GM21423 (cell line): ENCODE measurements around the gene VWA8.
"Not testable (repeated sequence)": the region's sequence is repeated elsewhere in the genome, so short reads cannot be mapped to it uniquely, and the experiment has no call there.

Source experiments
- ATAC-seq: cut with Tn5 transposase; IDR thresholded peaks from one replicate; pipeline ENCODE4 v1.9.1; 2021; ENCODE audit warnings: mild to moderate bottlenecking, moderate library complexity; ENCODE audit not compliant: unreplicated experiment

The VWA8 gene

DNA sequence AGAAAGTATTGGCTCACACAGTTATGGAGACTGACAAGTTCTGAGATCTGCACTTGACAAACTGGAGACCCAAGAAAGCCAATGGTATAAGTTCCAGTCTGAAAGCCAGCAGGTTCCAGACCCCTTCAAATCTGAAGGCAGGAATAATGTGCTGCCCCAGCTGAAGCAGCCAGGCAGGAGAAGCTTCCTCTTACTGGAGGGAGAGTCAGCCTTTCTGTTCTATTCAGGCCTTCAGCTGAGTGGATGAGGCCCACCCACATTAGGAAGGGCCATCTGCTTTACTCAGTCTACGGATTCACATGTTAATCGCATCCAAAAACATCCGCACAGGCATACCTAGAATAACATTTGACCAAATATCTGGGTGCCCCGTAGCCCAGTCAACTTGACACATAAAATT is 8.2 kb upstream of the VWA8 start:
- no peak for ATAC-seq

DNA sequence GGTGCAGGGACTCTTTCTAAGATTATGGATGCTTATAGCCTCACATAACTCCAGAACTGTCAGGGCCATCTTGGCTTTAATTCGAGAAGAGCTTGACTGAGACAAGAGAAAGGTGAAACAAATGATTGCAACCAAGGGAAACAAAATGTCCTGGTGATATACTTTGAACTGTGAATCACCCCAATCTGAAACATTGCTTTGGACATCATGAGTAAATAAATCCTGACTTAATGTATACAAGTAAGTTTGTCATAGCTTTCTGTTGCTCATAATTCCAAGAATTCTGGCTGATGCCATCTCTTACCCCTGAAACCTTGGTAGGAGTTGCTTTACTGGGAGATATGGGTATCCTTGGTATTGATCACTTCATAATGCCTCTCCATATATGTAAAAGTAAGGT is 5.8 kb upstream of the VWA8 start:
- ATAC-seq: no peak

DNA sequence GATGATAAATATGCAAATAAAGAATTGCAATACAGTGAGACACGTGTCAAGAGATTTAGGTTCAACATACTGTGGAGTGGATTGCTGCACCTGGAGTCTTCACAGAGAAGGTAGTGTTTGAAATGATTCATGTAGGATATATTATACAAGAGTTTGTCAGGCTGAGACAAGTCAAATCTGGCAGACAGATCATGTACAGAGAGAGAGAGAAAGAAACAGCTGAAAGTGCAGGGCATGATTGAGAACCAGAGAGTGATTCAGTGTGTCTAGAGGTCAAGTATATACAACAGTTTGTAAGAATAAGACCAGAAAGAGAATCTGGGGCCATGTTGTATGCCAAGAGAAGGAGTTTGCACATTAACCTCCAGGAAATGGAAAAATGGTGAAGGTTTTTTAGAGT is 2.1 kb upstream of the VWA8 start:
- ATAC-seq: no peak

DNA sequence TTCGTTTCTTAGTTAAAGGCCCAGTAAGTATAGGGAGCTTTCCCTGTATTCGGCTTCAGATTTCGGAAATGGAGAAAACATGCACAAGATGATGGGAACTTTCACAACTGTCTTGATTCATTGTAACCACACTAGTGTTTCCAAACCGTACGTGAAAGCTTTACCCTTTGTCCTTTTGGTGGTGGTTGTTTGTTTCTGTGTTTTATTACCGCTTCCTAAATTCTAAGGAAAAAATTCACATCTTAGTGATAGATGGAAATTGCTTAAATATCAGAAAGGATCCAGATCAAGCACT is 504 bp upstream of the VWA8 start:
- no peak for ATAC-seq

DNA sequence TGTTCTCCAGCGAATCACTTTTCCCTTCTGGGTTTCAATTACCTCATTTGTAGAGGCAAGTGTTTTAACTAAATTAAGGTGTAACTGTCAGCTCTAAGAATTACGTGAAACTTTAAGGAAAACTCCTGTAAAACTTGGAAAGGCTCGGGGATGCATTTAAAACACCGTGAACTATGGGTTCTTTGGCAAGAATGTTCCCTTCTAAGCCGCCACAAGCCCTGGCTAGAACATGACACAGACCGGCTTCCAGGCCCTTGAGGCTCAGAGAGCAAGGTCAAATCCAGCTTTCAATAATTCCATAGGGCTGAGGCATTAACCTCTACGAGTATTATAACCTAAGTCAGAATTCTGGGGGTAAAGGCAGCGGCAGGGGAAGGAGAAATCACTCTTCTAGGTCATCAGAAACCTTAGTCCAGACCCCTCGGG is 685 bp downstream of the VWA8 start:
- no peak for ATAC-seq

DNA sequence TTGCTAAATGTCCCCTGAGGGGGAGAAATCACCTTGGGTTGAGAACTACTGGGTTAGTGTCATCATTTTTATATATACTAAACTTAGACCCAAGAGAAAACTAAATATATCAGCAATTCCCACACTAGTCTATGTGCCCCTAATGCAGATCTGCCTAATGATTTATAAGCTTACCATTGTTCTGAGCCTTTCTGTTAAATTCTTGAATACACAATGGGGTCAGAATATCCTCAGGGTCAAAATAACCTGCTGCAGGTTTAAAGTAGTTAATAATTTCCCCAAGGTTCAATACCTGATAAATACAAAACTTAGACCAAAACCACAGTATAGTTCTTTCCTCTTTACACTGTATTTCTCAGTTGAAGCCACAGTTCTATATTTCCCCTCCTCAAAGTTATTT is 4.6 kb downstream of the VWA8 start:
- no peak for ATAC-seq

DNA sequence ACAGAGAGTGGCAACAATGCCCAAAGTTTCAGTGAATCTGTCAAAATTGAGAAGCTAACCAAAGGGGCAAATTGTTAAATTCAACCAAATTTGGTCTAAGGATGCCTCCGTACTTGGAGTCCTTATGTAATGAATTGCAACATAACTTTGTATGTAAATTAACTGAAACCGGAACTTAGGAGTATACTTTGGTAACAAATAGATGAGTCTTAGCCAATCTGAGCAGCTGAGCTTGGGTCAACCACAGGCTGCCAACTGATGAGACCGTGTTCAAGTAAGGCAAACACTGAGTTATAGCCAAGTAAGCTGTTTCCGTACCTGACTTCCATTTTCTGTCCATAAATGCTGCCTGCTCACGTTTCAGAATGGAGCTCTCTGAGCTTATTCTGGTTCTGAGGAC is 5.3 kb downstream of the VWA8 start:
- no peak for ATAC-seq

DNA sequence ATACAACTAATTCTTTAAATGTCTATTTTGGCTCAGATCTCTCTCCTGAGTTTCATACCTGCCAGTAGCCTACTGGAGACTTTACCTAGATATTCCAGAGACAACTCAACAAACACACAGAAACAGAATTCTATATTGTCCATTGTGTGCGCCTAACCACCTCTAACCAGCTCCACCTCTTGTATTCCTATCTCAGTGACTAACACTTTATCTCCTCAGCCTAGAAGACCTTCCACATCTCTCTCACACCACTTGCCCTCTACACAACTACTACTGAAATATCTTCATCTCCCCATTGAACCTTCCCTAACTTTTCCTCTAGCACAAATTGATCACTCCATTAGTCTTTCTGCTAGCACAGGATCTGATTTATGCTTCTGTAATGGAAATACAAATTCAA is 6.7 kb downstream of the VWA8 start:
- ATAC-seq: no peak

DNA sequence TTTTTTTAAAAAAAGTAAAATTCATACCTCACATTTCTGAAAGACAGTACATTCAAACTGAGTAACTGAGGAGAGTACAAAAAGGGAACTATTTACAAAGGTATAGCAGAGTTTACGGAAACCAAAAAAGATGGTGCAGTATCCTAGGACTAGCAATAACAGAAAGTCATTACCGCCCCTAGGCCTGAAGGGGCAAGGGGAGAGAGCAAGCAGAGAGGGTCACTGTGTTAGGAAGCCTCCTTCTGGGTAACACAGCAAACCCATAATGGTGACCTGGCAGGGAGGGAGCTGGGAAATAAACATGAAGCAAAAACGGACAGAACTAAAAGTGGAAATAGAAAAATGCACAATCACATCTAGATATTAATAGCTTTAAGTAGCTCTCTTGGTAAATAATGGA is 8.2 kb downstream of the VWA8 start:
- ATAC-seq: no peak

DNA sequence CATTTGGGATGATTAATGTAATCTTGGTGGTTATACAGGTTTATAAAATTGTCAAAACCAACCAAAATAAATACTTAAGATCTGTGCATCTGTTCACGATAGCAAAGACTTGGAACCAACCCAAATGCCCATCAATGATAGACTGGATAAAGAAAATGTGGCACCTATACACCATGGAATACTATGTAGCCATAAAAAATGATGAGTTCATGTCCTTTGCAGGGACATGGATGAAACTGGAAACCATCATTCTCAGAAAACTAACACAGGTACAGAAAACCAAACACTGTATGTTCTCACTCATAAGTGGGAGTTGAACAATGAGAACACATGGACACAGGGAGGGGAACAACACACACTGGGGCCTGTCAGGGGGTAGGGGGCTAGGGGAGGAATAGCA is 11.8 kb downstream of the VWA8 start:
- ATAC-seq: not testable (repeated sequence)

DNA sequence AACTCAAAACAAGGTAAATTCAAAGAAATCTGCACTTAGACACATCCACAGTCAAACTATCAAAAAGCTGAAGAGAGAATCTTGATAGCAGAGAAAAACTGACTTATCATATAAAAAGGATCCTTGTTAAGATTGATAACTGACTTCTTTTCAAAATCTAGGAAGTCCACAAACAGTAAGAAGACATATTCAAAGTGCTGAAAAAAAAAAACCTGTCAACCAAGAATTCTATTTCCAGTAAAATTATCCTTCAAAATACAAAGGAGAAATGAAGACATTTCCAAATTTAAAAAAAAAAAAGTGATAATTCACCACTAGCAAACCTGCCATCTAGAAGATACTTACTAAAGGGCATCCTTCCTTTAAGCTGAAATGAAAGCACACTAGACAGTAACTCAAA is 15.0 kb downstream of the VWA8 start:
- ATAC-seq: no peak

DNA sequence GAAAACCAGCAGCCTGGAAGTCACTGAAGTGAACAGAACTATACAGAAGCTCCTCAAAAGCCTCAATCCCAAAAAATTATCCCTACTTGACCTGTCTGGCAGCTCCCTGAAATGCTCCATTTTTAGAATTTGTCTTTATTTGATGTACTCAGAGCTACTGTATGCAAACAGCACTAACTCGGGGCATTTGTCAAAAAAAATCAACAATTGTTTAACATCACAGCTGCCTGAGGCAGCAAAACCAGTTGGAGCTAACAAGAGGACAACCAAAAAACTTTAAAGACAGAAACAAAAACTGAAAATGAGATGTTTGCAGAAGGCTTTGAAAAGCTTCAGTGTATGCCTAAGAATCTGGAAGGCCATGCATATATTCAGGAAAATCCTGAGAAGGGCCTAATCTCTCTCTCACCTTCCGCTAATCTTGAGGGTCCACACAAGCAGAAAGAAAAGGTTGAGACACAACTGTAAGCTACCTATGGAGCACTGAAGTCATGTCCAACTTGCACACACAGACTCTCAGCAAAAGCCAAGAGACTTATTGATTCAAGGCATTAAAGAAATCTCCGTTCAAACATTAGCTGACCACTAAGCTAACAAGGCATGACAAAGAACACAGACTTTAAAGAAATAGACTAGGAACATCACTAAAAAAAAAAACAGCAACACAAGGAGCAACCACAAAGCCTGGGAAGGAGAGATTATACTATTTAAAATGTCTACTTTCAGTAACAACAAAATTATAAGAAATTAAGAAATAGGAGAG is 16.1 kb downstream of the VWA8 start:
- ATAC-seq: no peak

DNA sequence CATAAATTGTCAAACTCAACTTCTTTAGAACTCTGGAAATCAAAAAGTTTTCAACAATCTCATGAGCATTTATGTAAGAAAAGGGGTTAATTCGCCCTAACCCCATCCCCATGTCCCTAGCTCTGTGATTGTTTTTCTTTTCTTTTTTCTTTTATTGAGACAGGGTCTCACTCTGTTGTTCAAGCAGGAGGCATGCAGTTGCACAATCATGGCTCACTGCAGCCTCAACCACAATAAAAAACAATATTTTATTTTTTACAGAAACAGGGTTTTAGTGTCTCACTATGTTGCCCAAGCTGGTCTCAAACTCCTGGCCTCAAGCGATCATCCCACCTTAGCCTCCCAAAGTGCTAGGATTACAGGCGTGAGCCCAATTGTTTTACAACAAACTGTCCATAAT is 16.7 kb downstream of the VWA8 start:
- ATAC-seq: no peak

DNA sequence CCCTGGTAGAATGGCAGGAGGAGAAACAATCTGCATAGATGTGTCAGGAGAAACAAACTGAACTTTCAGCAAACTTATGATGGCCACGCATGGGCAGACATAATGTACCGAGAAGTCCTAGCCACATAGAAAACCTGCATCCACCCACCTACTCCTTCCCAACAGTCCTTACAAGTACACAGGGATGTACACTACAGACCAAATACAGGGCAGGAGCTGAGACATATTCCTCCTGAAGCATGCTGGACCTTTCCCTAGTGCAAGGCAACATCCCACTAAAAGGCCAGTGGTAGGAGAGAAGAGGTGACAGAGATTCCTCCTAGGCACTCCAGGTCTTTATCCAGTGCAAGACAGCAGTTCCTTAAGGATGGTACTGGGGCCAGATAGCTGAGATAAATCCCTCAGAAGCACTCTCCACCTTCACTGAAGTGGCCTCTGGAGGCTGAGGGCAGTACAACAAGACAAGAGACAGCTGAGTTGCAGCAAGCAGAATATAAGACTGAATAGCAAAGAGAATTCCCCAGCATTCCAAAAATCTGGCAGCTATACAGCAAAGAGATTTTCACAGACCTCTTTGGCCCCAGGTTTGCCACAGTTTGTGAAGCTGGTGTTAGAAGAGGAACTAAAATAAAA is 18.3 kb downstream of the VWA8 start:
- peak; percentile 52 for ATAC-seq

DNA sequence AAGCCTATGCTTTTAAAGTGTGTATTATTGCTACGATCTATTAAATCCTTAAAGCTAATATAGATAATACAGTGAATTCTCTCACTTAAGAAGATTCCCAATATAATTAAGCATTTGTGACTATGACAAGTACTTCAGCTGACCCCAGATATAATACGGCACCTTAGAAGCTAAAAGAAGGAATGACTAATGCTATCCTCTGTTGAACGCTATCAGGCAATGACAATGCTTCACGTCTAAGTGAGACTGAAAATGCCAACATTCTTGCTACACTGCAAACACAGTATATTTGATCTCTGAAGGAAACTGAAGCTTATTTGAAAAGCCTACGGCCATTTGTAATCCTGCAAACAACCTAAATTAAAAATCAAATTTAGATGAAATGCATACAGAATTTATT is 19.7 kb downstream of the VWA8 start:
- no peak for ATAC-seq

DNA sequence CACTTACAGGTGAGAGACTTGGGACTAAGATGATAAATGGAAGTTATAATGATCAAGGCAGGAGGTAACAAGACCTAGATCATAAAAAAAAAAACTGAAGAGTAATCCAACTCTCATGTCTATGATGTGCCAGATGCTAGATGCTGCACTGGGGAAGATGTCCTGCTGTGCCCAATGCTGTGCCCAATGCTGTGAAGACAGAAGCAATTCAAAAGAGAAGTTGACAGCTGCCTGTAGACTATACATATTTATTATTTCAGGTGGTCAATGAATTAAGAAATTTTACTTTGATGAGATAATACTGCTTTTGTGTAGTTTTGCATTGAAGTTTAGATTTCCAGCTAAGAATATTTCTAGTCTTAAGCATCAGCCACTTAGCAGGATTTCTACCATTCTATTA is 21.5 kb downstream of the VWA8 start:
- ATAC-seq: no peak

DNA sequence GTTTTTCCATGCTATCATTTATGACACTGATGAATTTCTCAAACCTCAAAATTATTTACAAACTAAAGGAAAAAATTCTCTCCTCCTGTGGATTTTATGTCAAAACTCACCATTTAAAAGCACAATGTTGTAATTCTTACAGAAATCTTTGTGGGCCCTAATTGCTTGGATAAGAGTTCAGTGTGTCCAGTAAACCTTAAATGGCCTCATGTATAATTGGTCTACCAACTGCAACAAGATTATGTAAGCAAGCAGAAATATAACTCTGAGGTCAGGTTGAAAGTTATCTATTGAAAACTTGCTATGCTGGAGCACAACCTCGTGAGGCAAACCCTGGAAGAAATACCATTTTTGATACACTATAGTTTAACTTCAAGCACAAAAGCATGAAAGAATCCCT is 22.0 kb downstream of the VWA8 start:
- ATAC-seq: no peak

DNA sequence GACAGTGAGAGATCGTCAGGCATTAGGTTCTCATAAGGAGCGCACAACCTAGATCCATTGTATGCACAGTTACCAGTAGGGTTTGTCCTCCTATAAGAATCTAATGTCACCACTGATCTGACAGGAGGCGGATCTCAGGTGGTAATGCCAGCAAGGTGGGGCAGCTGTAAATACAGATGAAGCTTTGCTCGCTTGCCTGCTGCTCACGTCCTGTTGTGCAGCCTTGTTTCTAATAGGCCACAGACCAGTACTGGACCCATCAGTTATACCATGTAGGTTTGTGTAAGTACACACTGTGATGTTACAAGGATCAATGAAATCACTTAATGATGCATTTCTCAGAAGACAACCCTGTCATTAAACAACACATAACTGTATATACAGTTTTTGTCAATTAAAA is 23.5 kb downstream of the VWA8 start:
- ATAC-seq: no peak

DNA sequence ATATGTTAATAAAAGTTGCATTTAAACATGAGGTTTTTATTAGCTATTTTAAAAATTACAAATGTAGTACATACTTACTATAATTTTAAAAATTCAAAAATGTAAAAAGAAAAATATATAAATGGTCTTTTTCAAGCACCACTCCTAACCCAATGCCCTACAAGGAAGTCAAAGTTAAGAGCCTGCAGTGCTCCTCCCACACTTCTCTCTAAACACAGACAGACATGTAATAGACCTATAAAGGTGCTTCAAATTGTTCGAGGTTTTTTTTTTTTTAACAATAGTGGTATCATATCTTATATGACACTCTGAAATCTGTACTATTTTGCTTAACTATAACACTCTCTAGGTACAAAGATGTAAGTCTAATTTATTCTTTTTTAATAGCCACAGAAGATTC is 25.4 kb downstream of the VWA8 start:
- no peak for ATAC-seq

DNA sequence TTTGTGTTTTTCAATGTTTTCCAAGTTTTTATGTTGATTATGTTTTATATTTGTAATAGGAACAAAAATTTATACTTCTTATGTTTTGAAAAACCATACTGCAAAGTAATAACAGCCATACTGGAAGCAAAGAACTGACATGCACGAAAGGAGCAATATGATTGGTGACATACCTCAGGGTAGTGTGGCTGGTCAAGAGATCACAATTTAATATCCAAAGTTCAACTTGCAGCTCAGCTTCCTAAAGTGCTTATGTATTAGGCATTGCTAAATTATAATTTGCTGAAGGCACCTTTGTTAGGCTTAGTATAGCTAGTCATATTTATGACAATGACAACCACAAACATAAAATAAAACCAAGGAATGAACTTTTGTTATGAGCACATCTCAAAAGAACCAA is 25.9 kb downstream of the VWA8 start:
- no peak for ATAC-seq

DNA sequence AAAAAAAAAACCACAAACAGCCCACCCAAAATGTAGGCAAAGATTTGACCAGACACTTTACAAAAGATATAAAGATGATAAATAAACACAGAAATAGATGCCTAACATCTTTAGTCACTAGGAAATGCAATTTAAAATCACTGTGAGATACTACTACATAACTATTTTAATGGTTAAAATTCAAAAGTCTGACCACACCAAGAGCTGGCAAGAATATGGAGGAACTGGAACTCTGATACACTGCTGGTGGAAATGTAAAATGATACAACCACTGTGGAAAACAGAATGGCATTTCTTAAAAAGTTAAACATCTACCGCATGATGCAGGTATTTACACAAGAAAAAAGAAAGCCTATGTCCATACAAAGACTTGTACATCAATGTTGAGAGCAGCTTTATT is 26.8 kb downstream of the VWA8 start:
- no peak for ATAC-seq

DNA sequence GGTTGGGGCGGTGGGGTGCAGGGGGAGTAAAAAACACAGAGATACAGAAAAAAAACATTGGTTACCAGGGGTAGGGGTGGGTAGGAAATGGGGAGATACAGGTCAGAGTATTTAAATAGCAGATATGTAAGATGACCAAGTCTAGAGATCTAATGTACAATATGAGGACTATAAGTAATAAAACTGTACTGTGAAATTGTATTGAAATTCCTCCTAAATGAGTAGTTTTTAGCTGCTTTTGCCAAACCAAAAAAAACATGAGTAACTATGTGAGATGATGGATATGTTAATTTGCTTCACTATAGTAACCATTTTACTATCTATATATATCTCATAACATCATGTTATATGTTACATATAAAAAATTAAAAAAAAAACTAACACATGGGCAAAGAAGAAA is 29.6 kb downstream of the VWA8 start:
- no peak for ATAC-seq

DNA sequence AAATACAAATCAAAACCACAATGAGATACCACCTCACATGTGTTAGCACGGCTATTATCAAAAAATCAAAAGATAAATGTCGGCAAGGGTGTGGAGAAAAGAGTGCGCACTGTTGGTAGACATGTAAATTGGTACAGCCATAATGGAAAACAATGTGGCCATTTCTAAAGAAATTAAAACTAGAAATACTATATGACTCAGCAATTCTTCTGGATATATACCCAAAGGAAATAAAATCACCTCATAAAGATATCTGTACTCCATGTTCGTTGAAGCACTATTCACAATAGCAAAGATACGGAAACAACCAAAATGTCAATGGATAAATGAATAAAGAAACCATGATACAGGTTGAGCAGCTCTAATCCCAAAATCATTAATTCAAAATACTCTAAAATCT is 30.8 kb downstream of the VWA8 start:
- ATAC-seq: no peak
